CD4-positive, alpha-beta T cell treated with Interleukin-17A for 4 hours (primary cell): ENCODE data around the gene LMOD1.
"Not testable (repeated sequence)": the region's sequence is repeated elsewhere in the genome, so short reads cannot be mapped to it uniquely, and the experiment has no call there.

ENCODE experiments used
- DNase-seq: peaks from one replicate; pipeline ENCODE4 v3.0.0-alpha.2; 2020; ENCODE audit warnings: mixed read lengths

Gene LMOD1

GRCh38 chr1:201890806-201891450 lies 55.4 kb downstream of the LMOD1 start:
- no peak for DNase-seq

GRCh38 chr1:201890223-201890622 lies 56.1 kb downstream of the LMOD1 start:
- no peak for DNase-seq

GRCh38 chr1:201889090-201889968 lies 57.0 kb downstream of the LMOD1 start:
- no peak for DNase-seq

GRCh38 chr1:201888282-201889089 lies 57.9 kb downstream of the LMOD1 start, which contains the start of gene SHISA4:
SHISA4 (plus strand) TSS chr1:201888898; CDS start chr1:201888995, 97 bp downstream.
- peak; percentile 31 for DNase-seq

GRCh38 chr1:201887116-201887866 lies 59.1 kb downstream of the LMOD1 start:
- no peak for DNase-seq

GRCh38 chr1:201886103-201886885 lies 60.1 kb downstream of the LMOD1 start:
- no peak for DNase-seq

GRCh38 chr1:201885531-201886075 lies 60.7 kb downstream of the LMOD1 start:
- DNase-seq, result no peak

- DNase-seq, result no peak
Measured at GRCh38 chr1:201884425-201884824, 61.9 kb downstream of the LMOD1 start.

GRCh38 chr1:201883786-201884185 lies 62.6 kb downstream of the LMOD1 start:
- no peak for DNase-seq

- no peak for DNase-seq
Measured at GRCh38 chr1:201883266-201883665, 63.1 kb downstream of the LMOD1 start.

- DNase-seq, result no peak
Measured at GRCh38 chr1:201882665-201883132, 63.6 kb downstream of the LMOD1 start.

GRCh38 chr1:201881617-201882016 lies 64.7 kb downstream of the LMOD1 start:
- no peak for DNase-seq

GRCh38 chr1:201880928-201881571 lies 65.3 kb downstream of the LMOD1 start:
- no peak for DNase-seq

GRCh38 chr1:201877877-201878401 lies 68.4 kb downstream of the LMOD1 start:
- peak; percentile 14 for DNase-seq

GRCh38 chr1:201876148-201876818 lies 70.1 kb downstream of the LMOD1 start:
- DNase-seq, result no peak

- no peak for DNase-seq
Measured at GRCh38 chr1:201874672-201875071, 71.7 kb downstream of the LMOD1 start.

GRCh38 chr1:201870397-201870796 lies 76.0 kb downstream of the LMOD1 start:
- no peak for DNase-seq

- DNase-seq, result no peak
Measured at GRCh38 chr1:201861448-201861847, 84.9 kb downstream of the LMOD1 start.

- DNase-seq, result no peak
Measured at GRCh38 chr1:201859424-201859823, 86.9 kb downstream of the LMOD1 start.

- DNase-seq, result not testable (repeated sequence)
Measured at GRCh38 chr1:201856722-201857121, 89.6 kb downstream of the LMOD1 start.
